Skeletal muscle satellite cell (primary cell): ENCODE measurements around the gene ETV3.

Source experiments
- H3K27me3 ChIP-seq: 2 replicates; pipeline ENCODE4 v1.7.0; 2013; ENCODE audit warnings: low read length; ENCODE audit not compliant: control insufficient read depth, insufficient read depth
- H3K36me3 ChIP-seq: 2 replicates; pipeline ENCODE4 v1.7.0; 2013; ENCODE audit warnings: mild to moderate bottlenecking, control low read depth, low read length; ENCODE audit not compliant: insufficient read depth
- H3K4me1 ChIP-seq: 2 replicates; pipeline ENCODE4 v1.7.0; 2013; ENCODE audit warnings: low read length; ENCODE audit not compliant: control insufficient read depth, insufficient read depth
- H3K4me2 ChIP-seq: 2 replicates; pipeline ENCODE4 v1.7.0; 2013; ENCODE audit warnings: mild to moderate bottlenecking, low read length
- H3K4me3 ChIP-seq: 2 replicates; pipeline ENCODE4 v1.7.0; 2013; ENCODE audit warnings: low read length
- H3K9ac ChIP-seq: 2 replicates; pipeline ENCODE4 v1.7.0; 2013; ENCODE audit warnings: mild to moderate bottlenecking, low read depth, low read length, moderate library complexity
- H3K9me3 ChIP-seq: replicated peaks from 2 replicates; pipeline ENCODE4 v1.7.0; 2013; ENCODE audit warnings: mild to moderate bottlenecking, control low read depth, low read length

Gene ETV3

GRCh38 chr1:157157501-157158190, 19.5 kb upstream of the ETV3 start:
- Histone ChIP-seq H3K4me3 (no peak overlapping the region), H3K4me2 (no peak overlapping the region), H3K9me3 (no peaks in the 10 kb centered on the region), H3K4me1 (peaks cover 7% of the 10 kb centered on the region), H3K27me3 (peaks cover 41% of the 10 kb centered on the region), H3K36me3 (no peaks in the 10 kb centered on the region), H3K9ac (no peak overlapping the region)

- Histone ChIP-seq H3K4me2 (peak overlapping the region; percentile 81), H3K9me3 (no peaks in the 10 kb centered on the region), H3K4me3 (peak overlapping the region; percentile 50), H3K36me3 (no peaks in the 10 kb centered on the region), H3K9ac (no peak overlapping the region), H3K27me3 (peaks cover 48% of the 10 kb centered on the region), H3K4me1 (peaks cover 7% of the 10 kb centered on the region)
These were observed 17.9 kb upstream of the ETV3 start for GRCh38 chr1:157156058-157156541.

- Histone ChIP-seq H3K9me3 (no peaks in the 10 kb centered on the region), H3K36me3 (no peaks in the 10 kb centered on the region), H3K9ac (no peak overlapping the region), H3K4me3 (peak overlapping the region; percentile 50), H3K27me3 (peaks cover 45% of the 10 kb centered on the region), H3K4me2 (peak overlapping the region; percentile 81), H3K4me1 (peaks cover 7% of the 10 kb centered on the region)
These were observed 17.5 kb upstream of the ETV3 start for GRCh38 chr1:157155658-157156057.

GRCh38 chr1:157154940-157155514, 16.8 kb upstream of the ETV3 start:
- Histone ChIP-seq H3K27me3 (peaks cover 47% of the 10 kb centered on the region), H3K9ac (no peak overlapping the region), H3K4me3 (no peak overlapping the region), H3K36me3 (no peaks in the 10 kb centered on the region), H3K4me2 (no peak overlapping the region), H3K4me1 (peaks cover 7% of the 10 kb centered on the region), H3K9me3 (no peaks in the 10 kb centered on the region)

- Histone ChIP-seq H3K4me2 (no peak overlapping the region), H3K4me1 (peaks cover 7% of the 10 kb centered on the region), H3K36me3 (no peaks in the 10 kb centered on the region), H3K27me3 (peaks cover 54% of the 10 kb centered on the region), H3K9ac (no peak overlapping the region), H3K4me3 (no peak overlapping the region), H3K9me3 (no peaks in the 10 kb centered on the region)
These were observed 16.1 kb upstream of the ETV3 start for GRCh38 chr1:157154291-157154690.

- Histone ChIP-seq H3K9me3 (no peaks in the 10 kb centered on the region), H3K4me2 (no peak overlapping the region), H3K4me3 (no peak overlapping the region), H3K36me3 (no peaks in the 10 kb centered on the region), H3K27me3 (peaks cover 51% of the 10 kb centered on the region), H3K9ac (no peak overlapping the region), H3K4me1 (peaks cover 7% of the 10 kb centered on the region)
These were observed 15.6 kb upstream of the ETV3 start for GRCh38 chr1:157153746-157154145.

- Histone ChIP-seq H3K9ac (no peak overlapping the region), H3K27me3 (peaks cover 45% of the 10 kb centered on the region), H3K36me3 (no peaks in the 10 kb centered on the region), H3K4me1 (peaks cover 2% of the 10 kb centered on the region), H3K4me3 (no peak overlapping the region), H3K9me3 (no peaks in the 10 kb centered on the region), H3K4me2 (no peak overlapping the region)
These were observed 14.3 kb upstream of the ETV3 start for GRCh38 chr1:157152510-157152909.

- Histone ChIP-seq H3K9ac (no peak overlapping the region), H3K4me1 (peaks cover 2% of the 10 kb centered on the region), H3K9me3 (no peaks in the 10 kb centered on the region), H3K4me2 (no peak overlapping the region), H3K4me3 (no peak overlapping the region), H3K36me3 (no peaks in the 10 kb centered on the region), H3K27me3 (peaks cover 54% of the 10 kb centered on the region)
These were observed 13.3 kb upstream of the ETV3 start for GRCh38 chr1:157151506-157151905.

- Histone ChIP-seq H3K4me3 (no peak overlapping the region), H3K4me2 (no peak overlapping the region), H3K4me1 (peaks cover 2% of the 10 kb centered on the region), H3K9me3 (no peaks in the 10 kb centered on the region), H3K27me3 (peaks cover 55% of the 10 kb centered on the region), H3K9ac (no peak overlapping the region), H3K36me3 (no peaks in the 10 kb centered on the region)
These were observed 12.9 kb upstream of the ETV3 start for GRCh38 chr1:157151073-157151472.

GRCh38 chr1:157150631-157151030, 12.4 kb upstream of the ETV3 start:
- peaks cover 57% of the 10 kb centered on the region for H3K27me3 ChIP-seq

GRCh38 chr1:157147906-157148700, 9.9 kb upstream of the ETV3 start:
- H3K4me3 ChIP-seq: no peak overlapping the region
- no peaks in the 10 kb centered on the region for H3K9me3 ChIP-seq
- no peak overlapping the region for H3K9ac ChIP-seq
- H3K36me3 ChIP-seq: no peaks in the 10 kb centered on the region
- peaks cover 70% of the 10 kb centered on the region for H3K27me3 ChIP-seq
- no peak overlapping the region for H3K4me2 ChIP-seq
- H3K4me1 ChIP-seq: no peaks in the 10 kb centered on the region

More at GRCh38 chr1:157150631-157151030, 12.4 kb upstream of the ETV3 start:
- H3K9ac ChIP-seq: no peak overlapping the region
- no peaks in the 10 kb centered on the region for H3K9me3 ChIP-seq
- H3K4me1 ChIP-seq: peaks cover 2% of the 10 kb centered on the region
- H3K4me2 ChIP-seq: no peak overlapping the region
- H3K36me3 ChIP-seq: no peaks in the 10 kb centered on the region
- no peak overlapping the region for H3K4me3 ChIP-seq
